HG03135 (cell line): Measurements from ENCODE around the gene COG6.
A peak's percentile ranks its signal among the peaks of the same experiment; 100 is the strongest.

ENCODE experiments used
- ATAC-seq: cut with Tn5 transposase; IDR thresholded peaks from one replicate; pipeline ENCODE4 v1.9.1; 2021; ENCODE audit warnings: mild to moderate bottlenecking, moderate library complexity; ENCODE audit not compliant: unreplicated experiment

Gene COG6

GRCh38 chr13:39676315-39676876 lies 20.9 kb downstream of the COG6 start:
- ATAC-seq, result no peak

GRCh38 chr13:39682310-39682709 lies 26.8 kb downstream of the COG6 start:
- peak; percentile 37 for ATAC-seq

- ATAC-seq, result peak; percentile 78
Measured at GRCh38 chr13:39682788-39683187, 27.3 kb downstream of the COG6 start.

- ATAC-seq, result no peak
Measured at GRCh38 chr13:39684531-39685137, 29.2 kb downstream of the COG6 start.

GRCh38 chr13:39685652-39686051 lies 30.2 kb downstream of the COG6 start:
- no peak for ATAC-seq

- no peak for ATAC-seq
Measured at GRCh38 chr13:39688278-39688677, 32.8 kb downstream of the COG6 start.

GRCh38 chr13:39688699-39689405 lies 33.4 kb downstream of the COG6 start:
- ATAC-seq, result peak; percentile 71

- no peak for ATAC-seq
Measured at GRCh38 chr13:39692660-39693438, 37.4 kb downstream of the COG6 start.

- ATAC-seq, result no peak
Measured at GRCh38 chr13:39699274-39699673, 43.8 kb downstream of the COG6 start.

GRCh38 chr13:39712626-39713025 lies 57.2 kb downstream of the COG6 start:
- no peak for ATAC-seq

GRCh38 chr13:39729156-39729555 lies 73.7 kb downstream of the COG6 start:
- no peak for ATAC-seq

- no peak for ATAC-seq
Measured at GRCh38 chr13:39734952-39735351, 79.5 kb downstream of the COG6 start.

GRCh38 chr13:39737047-39737446 lies 81.6 kb downstream of the COG6 start:
- no peak for ATAC-seq

GRCh38 chr13:39740761-39741160 lies 85.3 kb downstream of the COG6 start:
- no peak for ATAC-seq

- no peak for ATAC-seq
Measured at GRCh38 chr13:39748961-39749360, 93.5 kb downstream of the COG6 start.

GRCh38 chr13:39749528-39749927 lies 94.1 kb downstream of the COG6 start:
- no peak for ATAC-seq

- no peak for ATAC-seq
Measured at GRCh38 chr13:39751805-39752204, 96.3 kb downstream of the COG6 start.

GRCh38 chr13:39760521-39760920 lies 105.1 kb downstream of the COG6 start:
- ATAC-seq, result peak; percentile 99

- ATAC-seq, result no peak
Measured at GRCh38 chr13:39765801-39766463, 110.5 kb downstream of the COG6 start.

- no peak for ATAC-seq
Measured at GRCh38 chr13:39766464-39767158, 111.1 kb downstream of the COG6 start.
